Activated CD4-positive, alpha-beta T cell treated with anti-CD3 and anti-CD28 coated beads, Interleukin-2, amount 50 U/mL, for 1 hour (primary cell): ENCODE measurements around the gene RAD51B.

ENCODE experiments used
- DNase-seq: peaks from one replicate; pipeline ENCODE4 v3.0.0-alpha.2; 2020

The RAD51B gene

DNA sequence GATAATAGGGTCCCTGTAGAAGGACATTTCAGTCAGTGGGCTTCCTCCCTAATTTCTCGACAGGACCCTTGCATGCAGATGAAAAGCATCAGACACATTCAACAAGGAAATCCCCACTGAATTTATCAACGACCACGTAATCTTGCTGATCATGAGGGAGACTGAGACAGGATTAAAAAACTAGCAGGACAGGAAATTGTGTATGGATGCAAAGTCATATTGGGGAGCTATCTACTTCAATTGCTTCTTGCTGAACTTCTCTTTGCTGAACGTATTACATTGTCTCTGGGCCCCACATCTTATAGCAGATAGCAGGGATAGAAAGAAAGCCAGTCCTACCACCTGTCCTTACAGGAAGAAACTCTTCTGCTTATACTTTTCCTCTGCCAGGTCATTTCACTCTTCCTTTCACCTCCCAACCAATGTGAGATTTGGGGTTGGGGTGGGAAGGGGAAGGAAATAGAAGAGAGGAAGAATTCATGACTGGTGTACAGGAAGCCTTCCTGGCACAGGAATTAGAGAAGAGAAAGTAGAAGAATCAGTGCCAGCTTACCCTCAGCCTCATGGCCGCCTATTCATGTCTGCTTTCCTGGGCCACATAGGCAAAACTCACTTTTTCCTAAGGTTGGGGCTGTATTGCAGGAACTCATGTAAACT, 640.0 kb downstream of the RAD51B start:
- DNase-seq, result no peak

DNA sequence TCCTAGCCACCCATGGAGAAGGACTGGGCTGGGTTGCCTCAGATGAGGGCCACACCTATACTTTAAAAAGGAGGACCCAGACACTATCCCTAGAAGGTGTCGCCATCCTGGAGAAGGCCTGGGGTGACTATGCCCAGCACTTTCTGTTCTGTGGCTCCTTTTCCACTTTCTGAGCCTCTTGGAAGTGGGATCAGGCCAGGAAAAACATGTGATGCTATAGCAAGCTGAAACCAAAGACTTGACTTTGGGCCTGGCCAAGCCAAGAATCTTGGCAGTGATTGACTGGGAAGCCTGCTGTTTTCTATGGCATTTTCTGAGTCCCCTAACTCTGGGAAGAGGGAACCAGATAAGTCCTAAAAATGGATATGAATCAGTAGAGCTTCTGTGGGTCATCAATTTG, 641.0 kb downstream of the RAD51B start:
- DNase-seq, result no peak

DNA sequence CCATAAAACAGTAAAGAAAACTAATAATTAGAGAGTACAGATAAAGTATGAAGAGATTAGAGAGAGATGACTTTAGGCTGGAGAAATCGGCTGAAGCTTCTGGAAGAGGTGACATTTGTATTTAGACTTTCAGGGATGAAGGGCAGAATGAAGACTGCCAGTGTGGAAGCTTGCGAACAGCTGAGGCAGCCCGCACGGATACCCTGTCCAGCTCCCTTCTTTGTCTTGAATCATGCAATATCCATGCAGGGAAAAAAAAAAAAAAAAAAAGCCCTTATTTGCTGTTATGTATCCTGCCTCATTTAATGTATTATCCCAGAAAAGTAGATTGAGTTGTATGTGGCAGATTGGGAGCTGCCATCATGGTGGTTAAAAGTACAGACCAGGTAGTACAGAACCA, 641.5 kb downstream of the RAD51B start:
- DNase-seq, result no peak

DNA sequence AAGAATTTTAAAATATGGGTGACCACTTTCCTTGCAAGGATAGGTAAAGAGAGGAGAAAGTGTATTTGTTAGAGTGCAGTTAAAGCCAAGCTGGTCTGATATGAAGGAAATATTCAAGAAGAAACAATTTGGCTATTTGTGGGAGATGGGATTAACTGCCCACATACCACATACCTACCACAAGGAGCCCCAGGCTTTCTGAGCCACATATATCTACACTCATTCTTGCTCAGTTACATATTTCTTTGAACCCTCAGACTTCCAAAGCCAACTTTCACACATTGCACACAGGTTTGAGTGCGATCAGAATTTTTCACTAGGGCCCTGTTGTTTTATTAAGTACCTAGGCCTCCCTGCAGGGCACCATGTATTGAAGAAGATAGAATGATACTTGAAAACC, 643.1 kb downstream of the RAD51B start:
- no peak for DNase-seq

DNA sequence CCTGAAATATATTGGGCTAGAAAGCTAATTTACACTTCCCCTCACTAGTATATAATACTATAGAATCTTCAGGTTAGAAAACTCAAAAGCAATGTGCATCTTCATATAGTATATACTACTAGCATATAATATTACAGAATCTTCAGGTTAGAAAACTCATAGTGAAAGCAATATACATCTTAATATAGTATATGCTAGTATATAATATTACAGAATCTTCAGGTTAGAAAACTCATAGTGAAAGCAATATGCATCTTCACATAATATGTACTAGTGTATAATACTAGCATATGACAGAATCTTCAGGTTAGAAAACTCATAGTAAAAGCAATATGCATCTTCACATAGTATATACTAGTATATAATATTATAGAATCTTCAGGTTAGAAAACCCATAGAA, 643.7 kb downstream of the RAD51B start:
- no peak for DNase-seq

DNA sequence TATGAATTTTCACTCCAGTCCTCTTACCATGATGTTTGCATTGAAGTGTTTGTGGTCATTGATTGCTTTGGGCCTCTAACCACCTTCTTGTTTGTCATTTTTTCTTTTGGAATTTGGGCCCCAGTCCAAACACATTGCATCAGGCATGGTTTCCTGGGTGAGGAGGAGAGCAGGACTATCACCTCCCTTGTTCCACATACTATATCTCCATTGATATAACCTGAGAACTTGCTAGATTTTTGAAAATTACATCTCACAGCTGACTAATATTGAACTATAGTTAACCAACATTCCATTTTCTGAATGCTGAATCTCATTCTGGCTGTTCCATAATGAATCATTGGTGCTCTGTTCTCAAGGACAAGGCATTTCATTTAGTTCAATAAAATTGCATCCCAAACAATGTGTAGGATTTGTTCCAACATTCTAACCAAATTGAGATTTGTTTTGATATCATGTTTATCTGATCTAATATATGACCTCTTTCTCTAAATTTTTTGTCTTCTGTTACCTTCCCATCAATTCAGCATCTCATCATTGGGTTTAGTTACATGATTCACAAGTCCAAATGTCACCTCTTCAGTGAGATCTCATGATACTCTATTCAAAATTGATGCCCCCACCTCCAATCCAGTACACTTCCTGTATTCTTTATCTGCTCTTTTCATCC, 644.3 kb downstream of the RAD51B start:
- DNase-seq, result no peak

DNA sequence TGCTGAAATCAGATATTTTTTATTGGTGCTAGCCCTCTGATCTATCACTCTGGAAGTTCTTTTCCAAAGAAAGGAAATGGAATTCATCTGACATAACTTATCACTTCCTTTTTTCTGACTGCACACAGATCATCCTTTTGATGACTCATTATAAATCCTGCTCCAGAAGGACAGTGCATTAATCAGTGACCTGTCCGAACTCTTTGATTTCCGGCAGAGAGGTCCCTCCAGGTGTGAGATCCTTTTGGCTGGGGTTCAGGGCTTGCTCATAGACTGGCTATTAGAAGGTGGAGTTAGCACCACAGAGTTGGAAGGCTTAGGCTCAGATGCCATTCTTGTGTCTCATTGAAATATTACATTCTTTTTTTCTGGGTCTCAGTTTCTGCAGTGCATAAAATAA, 645.1 kb downstream of the RAD51B start:
- DNase-seq, result no peak

DNA sequence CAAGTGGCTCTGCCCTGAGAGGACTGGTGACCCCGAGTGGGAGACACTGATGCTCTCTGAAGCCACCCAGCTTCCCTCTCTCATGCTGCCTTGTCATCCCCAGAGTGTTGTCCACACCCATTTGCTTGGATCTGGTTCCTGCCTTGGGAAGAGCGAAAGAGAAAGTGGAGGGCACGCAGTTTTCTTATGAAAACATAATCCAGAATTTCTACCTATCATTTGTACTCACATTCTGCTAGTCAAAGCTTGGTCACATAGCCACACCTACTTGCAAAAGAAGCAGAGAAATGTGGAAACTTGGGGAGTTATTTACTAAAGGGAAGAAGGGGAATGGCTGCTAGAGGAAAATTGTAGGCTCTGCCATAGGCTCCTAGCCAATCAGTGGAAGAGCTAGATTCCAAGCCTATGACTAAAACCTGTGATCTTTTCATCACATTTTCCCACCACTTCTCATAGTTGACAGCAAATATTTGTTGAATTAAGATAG, 647.0 kb downstream of the RAD51B start:
- no peak for DNase-seq

DNA sequence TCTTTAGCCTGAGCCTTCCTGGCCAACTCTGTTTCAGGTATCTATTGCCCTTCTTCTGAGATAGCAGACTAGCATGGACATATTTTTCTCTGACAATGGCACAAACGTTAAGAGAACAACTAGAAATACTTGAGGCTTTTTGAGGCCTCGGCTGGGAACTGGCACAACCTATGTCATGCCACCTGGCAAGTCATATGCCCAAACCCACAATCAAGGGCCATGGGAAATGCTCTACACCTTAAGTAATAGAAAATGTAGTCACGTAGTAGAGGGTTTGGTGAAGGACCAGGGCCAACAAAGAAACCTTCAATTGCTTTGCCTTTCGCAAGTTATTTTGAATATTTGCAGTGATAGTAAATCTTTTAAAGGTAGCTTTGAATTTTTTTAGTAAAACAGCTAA, 647.8 kb downstream of the RAD51B start:
- no peak for DNase-seq

DNA sequence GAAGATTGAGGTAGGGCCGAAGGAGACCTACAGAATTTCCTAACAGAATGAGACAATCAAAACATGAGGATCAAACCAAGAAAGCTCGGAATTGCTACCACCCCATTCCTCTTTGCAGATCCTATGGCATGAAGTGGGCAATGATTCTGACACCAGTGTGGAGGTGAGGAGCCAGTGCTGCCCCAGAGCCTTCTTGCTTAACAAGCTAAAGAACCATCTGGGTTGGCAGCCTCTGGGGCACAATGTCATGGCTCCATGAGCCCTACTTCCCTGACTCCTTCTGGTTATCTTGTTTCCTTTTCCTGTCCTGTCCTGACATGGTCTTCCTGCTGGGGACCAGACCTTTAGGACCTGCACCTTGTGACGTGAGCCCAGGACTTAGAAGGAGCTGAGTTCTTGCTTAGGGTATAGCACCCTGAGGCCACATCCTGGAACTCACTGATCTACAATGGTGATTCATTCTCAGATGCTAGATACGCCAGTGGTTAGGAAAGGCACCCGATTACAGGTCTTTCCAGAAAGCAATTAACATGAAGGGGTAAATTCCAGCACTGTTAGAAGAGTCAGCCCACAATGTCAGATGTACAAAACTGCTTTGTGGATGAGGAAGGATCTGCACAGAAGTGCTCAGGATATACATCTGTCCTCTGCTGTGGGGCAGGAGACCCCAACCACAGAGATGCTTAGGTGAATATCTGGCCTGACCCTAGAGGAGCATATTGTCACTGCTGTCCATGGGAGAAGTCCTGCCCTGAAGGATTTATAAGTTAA, 649.0 kb downstream of the RAD51B start:
- DNase-seq, result no peak

DNA sequence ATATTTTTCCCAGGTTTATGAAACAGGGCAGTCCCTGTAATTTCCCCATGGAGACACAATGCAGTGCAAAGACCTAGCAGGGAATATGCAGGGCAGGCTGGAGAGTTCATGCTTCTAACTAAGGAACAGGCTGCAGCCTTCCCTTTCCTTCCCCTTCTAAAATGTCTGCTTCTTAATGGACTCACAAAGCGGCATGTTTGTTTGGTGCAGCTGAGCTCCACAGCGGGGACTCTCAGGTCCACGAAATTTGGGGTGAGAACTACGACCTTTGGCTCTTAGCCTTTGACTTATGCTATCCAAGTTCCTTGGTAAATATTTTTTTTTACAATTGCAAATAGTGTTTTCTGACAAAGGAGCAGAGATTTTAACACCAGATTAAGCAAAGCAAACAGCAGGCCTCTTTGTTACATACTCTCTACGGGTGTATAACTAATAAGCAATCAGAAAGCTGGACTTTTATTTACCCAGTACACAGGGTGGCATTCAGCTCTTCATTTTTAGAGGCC, 649.7 kb downstream of the RAD51B start:
- DNase-seq, result no peak

DNA sequence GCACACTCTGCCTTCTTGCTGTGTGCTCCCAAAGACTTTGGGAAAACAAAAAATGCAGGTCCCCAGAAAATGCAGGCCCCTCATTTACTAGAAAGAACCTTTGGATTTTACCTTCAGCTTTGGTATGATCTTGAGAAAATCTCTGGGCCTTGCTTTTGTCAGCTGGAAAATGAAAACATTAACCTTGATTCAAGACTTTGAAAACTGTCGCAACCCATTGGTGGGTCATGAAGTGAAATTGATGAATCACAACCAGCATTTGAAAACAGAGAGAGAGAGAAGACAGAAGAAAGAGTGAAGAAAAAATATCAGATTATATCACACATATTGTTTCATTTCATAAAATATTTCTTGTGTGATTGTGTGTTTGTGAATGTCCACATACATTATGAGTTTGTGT, 650.8 kb downstream of the RAD51B start:
- no peak for DNase-seq

DNA sequence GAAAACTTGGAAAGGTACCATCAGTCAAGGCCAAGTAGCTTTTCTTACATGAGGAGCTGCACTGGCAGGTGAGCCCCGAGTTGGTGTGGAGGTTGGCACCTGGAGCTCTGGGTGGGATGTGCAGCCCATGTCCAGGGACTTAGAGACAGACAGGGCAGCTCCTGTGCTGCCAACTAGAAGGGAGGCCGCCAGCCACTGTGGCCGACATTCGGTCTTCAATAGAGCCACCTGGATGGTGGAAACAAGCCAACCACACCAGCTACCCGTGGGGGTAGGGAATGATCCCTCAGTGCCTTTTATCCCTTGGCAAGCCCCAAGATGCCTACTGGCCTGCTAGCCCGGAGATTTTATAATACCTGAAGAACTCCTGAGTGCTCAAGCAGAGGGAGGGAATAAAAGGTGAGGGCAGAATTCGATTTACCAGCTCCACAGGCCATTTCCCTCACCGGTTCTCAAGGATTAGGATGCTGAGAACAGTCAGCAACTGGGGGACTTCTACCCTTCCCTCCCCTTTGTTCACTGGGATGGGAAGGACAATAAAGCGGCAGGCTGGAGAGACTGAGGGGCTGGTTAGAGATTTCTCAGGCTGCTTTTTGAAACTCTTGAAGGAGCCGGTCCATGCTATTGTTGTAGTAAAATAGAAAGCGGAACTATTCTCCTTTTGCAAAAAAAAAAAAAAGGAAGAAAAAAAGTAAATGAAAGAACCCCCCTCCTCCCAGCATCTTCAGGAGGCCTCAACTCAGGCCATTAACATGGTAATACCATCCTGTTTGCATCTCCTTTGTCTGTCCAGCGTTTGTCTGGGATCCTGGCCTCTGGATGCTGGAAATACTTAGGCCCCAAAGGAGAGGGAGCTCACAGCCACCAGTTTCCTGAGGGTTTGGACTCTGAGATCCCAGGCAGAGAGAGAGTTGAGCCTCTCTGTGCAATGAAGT, 651.7 kb downstream of the RAD51B start:
- DNase-seq, result no peak

DNA sequence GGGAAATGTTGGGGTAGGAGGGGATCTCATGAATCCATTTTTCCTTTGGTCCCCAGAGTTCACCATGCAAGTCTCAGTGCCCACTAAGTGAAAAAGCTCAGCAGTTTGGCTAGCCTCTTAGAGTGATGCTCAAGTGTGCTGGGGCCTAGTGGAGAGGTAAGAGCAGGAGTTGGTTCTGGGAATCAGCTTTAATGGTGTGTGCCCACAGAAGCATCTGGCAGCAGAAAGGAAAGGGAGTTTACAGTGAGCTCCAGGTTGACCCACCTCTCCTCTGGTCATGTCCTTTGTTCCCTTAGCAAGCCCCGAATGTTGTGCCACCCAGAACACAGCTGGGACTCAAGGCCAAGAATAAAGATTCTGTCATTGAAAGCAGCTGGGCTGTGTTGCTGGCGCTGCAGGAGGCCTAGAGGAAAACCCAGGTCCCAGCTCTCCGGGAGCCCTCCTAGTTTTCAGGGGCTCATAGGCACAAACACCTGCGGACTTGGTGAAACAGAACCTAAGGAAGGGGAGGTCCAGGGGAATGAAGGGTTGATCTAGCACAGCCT, 652.5 kb downstream of the RAD51B start:
- no peak for DNase-seq

DNA sequence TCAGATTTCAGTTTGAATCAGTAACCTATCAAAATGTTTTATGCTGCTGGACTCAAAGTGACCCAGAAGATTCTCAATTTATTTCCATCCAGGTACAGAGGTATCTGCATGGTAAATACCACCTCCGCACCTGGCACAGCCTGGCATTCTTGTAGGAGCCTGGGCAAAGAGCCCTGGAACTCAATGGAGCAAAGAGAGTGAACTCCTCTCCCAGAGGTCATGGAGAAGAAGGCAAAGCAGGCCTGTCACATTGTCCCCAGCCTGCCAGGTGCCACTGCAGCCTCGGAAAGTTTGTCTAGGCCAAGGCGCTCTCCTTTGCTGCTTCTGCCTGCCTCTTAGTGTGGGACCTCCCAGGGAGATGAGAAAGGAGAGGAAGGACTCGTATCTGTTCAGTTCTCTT, 653.5 kb downstream of the RAD51B start:
- no peak for DNase-seq

DNA sequence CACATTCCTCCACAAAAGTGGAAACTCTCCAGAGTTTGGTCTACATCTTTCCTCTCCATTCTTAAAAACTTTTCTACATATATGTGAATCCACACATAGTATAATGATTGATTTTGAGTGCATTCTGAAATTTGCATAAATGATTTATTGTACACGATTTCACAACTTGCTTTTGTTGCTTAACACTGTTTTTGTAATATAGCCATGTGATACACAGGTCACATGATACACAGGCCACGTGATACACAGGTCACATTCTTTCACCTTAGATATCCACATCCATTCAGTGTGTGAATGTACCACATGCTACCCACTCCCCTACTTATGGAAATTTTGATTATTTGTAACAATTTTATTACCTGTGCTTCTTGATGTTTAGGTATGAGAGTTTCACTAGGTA, 654.2 kb downstream of the RAD51B start:
- no peak for DNase-seq

DNA sequence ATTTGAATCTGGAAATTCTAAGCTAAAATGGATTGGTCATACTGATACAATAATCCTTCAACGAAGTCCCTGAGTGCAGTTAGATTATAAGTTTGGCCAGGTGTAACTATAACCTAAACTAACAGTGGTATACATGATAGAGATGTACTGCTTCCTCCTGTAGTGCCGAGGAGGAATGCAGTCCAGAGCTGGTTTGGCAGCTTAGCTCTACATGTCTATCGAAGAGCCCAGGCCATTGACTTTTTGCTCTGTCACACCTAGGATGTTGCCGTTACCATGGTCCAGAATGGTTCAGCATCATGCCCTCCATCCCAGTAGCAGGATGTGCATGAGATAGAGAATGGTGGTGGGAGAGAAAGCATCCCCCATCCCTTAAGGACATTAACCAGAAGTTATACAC, 655.2 kb downstream of the RAD51B start:
- no peak for DNase-seq

DNA sequence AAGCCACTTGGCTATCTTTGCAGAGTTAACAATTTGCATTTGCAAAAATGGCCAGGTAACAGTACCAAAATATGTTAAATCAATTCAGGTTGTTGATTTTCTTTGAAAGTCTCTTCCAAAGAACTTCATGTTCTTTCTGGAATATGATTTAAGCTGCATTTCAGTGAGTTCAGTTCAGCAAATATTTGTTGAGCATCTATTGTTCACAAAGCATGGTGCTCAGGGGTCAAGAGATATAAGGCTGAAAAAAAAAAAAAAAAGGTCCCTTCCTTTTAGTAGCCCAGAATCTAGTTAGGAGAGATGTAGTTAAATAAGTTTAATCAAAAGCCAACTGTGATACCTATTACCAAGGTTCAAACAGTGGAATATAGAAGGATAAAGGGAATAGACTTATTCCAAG, 656.2 kb downstream of the RAD51B start:
- DNase-seq, result no peak

DNA sequence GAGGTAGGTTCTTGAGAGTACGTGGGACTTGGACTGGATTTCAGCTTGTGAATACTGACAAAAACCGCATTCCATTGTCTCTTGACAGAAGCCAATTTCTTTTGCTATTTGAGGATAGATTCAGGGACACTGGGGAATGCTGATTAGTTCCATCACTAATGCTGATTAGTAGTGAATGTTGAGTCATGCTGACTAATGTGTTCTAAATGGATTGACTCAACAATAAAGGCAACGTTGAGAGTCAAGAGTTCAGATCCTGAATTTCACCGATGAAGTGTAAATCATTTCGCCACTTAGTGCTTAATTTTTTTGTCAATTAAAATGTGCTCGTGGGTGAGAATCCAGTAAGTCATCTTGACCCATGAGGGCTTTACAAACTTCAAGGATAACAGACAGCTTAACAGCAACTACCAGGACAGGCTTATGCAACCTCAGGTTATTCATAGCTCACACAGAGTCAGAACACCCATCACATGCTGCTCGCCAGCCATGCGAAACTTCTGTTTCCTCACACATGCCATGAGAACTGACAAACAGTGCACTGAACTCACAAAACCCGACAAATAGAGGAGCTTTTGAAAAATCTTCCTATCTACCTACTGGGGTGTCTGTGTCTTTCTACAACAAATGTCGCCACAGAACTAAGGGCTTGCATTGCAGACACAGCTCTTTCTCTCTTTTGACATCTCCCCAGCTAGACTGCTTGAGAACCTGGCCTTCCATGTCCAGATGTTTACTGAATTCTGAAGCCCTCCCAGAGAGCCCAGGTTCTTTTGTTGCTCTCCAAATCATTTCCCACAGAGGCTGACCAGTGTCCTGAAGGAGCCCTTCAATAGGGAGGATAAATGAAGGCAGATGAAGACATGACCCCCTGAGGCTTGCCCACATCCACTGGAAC, 656.9 kb downstream of the RAD51B start:
- DNase-seq, result no peak

DNA sequence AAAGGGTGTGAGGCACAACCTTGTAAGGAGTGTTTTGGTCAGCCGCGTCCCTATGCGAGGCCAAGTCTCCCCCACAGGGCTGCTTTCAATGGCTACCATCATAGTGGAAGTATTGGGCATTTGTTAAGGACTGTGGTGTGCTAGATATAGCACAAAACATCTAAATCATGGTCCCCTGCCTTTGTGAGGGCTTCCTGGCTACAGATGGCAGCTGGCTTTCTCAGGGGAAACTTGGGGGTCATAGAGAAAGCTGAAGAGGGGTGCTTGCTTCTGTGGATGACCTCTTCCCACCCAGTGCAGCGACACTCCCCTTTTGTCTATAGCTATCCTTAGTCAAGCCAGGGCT, 657.5 kb downstream of the RAD51B start:
- DNase-seq, result no peak

DNA sequence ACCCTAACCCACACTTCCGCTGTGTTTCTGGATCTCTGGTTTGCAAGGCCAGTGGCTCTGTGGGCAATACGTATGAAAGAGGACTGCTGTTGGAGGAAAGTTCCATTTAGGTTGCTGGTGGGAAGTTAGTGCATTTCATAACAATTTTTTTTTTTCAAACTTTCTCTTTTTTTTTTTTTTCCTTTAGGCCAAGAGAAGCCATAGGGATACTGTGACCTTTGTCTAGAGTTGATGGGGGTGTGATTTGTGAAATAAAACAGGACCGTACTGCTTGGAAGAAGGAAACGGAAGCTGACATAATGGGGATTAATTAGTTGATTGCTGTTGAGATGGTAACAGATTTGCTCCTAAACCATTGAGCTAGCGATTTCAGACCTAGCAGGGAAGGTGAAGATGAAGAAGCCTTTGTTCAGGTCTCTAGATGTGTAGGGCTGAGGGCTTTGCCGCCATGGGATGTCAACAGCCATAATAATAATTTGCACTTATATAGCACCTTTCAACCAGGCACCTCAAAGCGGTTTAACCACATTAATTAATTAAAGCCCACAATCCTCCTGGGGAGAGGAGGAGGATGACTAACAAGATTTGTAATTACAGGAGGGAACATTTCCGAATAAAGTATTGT, 658.0 kb downstream of the RAD51B start:
- no peak for DNase-seq
